Esophagus muscularis mucosa (tissue), 4 donors: ENCODE measurements around the gene WDFY2.

ENCODE experiments used
- CTCF ChIP-seq, 3 experiments: fragments of 200-600 bp in 2 of 3; fragments of 450-650 bp in 1 of 3; sonication (generic) in 2 of 3; IDR thresholded peaks; one replicate each; pipeline ENCODE4 v1.5.1; 2017 to 2019; ENCODE audit warnings: antibody characterized with exemption in 3 of 3, mild to moderate bottlenecking in 2 of 3, moderate library complexity in 1 of 3
- EP300 ChIP-seq: sonication (generic); formaldehyde crosslinking; IDR thresholded peaks from one replicate; pipeline ENCODE4 v1.6.1; 2017; ENCODE audit warnings: antibody characterized with exemption
- POLR2A ChIP-seq: fragments of 450-650 bp; IDR thresholded peaks from one replicate; pipeline ENCODE4 v1.6.1; 2017; ENCODE audit warnings: antibody characterized with exemption, moderate library complexity, mild to moderate bottlenecking, low read depth
- POLR2AphosphoS5 ChIP-seq, 2 donors: sonication (generic); formaldehyde crosslinking; IDR thresholded peaks; one replicate each; pipeline ENCODE4 v1.6.1; 2017; ENCODE audit warnings: antibody characterized with exemption in 2 of 2

- TF ChIP-seq EP300 (no peak), POLR2AphosphoS5 (IDR thresholded peaks at IDR 0.05) (no peak), CTCF (IDR thresholded peaks at IDR 0.05) (no peak), POLR2A (no peak)
Measured at GRCh38 chr13:51683597-51683996, 99.3 kb downstream of the WDFY2 start.
